IMR-90 (cell line): Measurements from ENCODE around the gene PSMD2. TPM values are rescaled to one million over a fixed set of nuclear protein-coding genes. Genes with fewer than 3 reads are reported as not detected.

ENCODE experiments used
- ATAC-seq: fragments of 200-7000 bp; cut with Tn5 transposase; 2 replicates; pipeline ENCODE4 v1.9.1; 2020; ENCODE audit warnings: low read depth, mild to moderate bottlenecking, moderate library complexity
- BruUV-seq: library from RNA; stranded (reverse); fragments of 400-500 nt; replicated peaks from 2 replicates; lab custom pipeline; 2021; lab: Mats Ljungman, UMichigan
- CTCF ChIA-PET: fragments of 300-600 bp; formaldehyde crosslinking; extraction: SDS; loops from one replicate; lab custom pipeline; 2021; ENCODE audit warnings: antibody characterized with exemption; lab: Yijun Ruan, JAX
- POLR2A ChIA-PET: fragments of 300-600 bp; sonication (Branson Sonifier 250); formaldehyde crosslinking; loops from one replicate; lab custom pipeline; 2022; ENCODE audit warnings: antibody characterized with exemption; ENCODE audit not compliant: unreplicated experiment; lab: Charles Lee
- DNase-seq: peaks from one replicate; pipeline ENCODE4 v3.0.0; 2013
- H2AFZ ChIP-seq: replicated peaks from 2 replicates; pipeline ENCODE3; 2013; ENCODE audit warnings: low read length, mild to moderate bottlenecking; ENCODE audit not compliant: poor library complexity
- H2AK5ac ChIP-seq: 2 replicates; pipeline ENCODE4 v1.6.1; 2013; ENCODE audit warnings: low read depth, low read length, inconsistent platforms
- H2AK9ac ChIP-seq: replicated peaks from 2 replicates; pipeline ENCODE3; 2013; ENCODE audit warnings: mild to moderate bottlenecking, low read depth, low read length, moderate library complexity; ENCODE audit not compliant: poor library complexity
- H2BK120ac ChIP-seq: 2 replicates; pipeline ENCODE4 v1.6.1; 2013; ENCODE audit warnings: low read depth, low read length, inconsistent platforms
- H2BK15ac ChIP-seq: 3 replicates; pipeline ENCODE4 v1.6.1; 2013; ENCODE audit warnings: low read depth, low read length, inconsistent platforms
- H2BK20ac ChIP-seq: 2 replicates; pipeline ENCODE4 v1.6.1; 2013; ENCODE audit warnings: low read depth, mild to moderate bottlenecking, inconsistent platforms, low read length, moderate library complexity
- H2BK5ac ChIP-seq: 2 replicates; pipeline ENCODE4 v1.6.1; 2013; ENCODE audit warnings: mild to moderate bottlenecking, low read depth, low read length, inconsistent platforms; ENCODE audit not compliant: poor library complexity, severe bottlenecking
- H3K14ac ChIP-seq: replicated peaks from 2 replicates; pipeline ENCODE4 v1.6.1; 2013; ENCODE audit warnings: low read depth, low read length, inconsistent platforms
- H3K18ac ChIP-seq: 2 replicates; pipeline ENCODE4 v1.6.1; 2013; ENCODE audit warnings: low read depth, low read length, control low read depth
- H3K23ac ChIP-seq: 2 replicates; pipeline ENCODE4 v1.6.1; 2013; ENCODE audit warnings: low read depth, low read length, inconsistent platforms
- H3K27ac ChIP-seq: 2 replicates; pipeline ENCODE4 v1.5.1; 2013; ENCODE audit warnings: mild to moderate bottlenecking, control low read depth, low read length; ENCODE audit not compliant: insufficient read depth
- H3K27me3 ChIP-seq: 2 replicates; pipeline ENCODE4 v1.6.1; 2013; ENCODE audit warnings: low read length; ENCODE audit not compliant: control insufficient read depth, insufficient read depth
- H3K36me3 ChIP-seq: 2 replicates; pipeline ENCODE4 v1.6.1; 2013; ENCODE audit warnings: low read length, mixed read lengths; ENCODE audit not compliant: control insufficient read depth, insufficient read depth
- H3K4ac ChIP-seq: 2 replicates; pipeline ENCODE4 v1.6.1; 2013; ENCODE audit warnings: low read depth, low read length, inconsistent platforms
- H3K4me1 ChIP-seq: 2 replicates; pipeline ENCODE4 v1.6.1; 2013; ENCODE audit warnings: low read length, mixed read lengths; ENCODE audit not compliant: control insufficient read depth, insufficient read depth
- H3K4me2 ChIP-seq: 2 replicates; pipeline ENCODE4 v1.6.1; 2013; ENCODE audit warnings: low read depth, mild to moderate bottlenecking, control low read depth, low read length, moderate library complexity
- H3K4me3 ChIP-seq: 2 replicates; pipeline ENCODE4 v1.5.1; 2013; ENCODE audit warnings: low read depth, mild to moderate bottlenecking, control low read depth, low read length, moderate library complexity; ENCODE audit not compliant: insufficient read depth
- H3K56ac ChIP-seq: 2 replicates; pipeline ENCODE4 v1.6.1; 2013; ENCODE audit warnings: low read length, inconsistent platforms; ENCODE audit not compliant: insufficient read depth; ENCODE audit errors: extremely low read depth
- H3K79me1 ChIP-seq, 2 experiments: 2 replicates each; pipeline ENCODE4 v1.6.1; 2013; ENCODE audit warnings: low read length in 2 of 2, inconsistent platforms in 1 of 2, low read depth in 1 of 2
- H3K9ac ChIP-seq: 2 replicates; pipeline ENCODE4 v1.6.1; 2013; ENCODE audit warnings: low read depth, low read length, control low read depth
- H3K9me1 ChIP-seq: 2 replicates; pipeline ENCODE4 v1.6.1; 2013; ENCODE audit warnings: low read length, inconsistent platforms; ENCODE audit not compliant: insufficient read depth
- H3K9me3 ChIP-seq: 2 replicates; pipeline ENCODE4 v1.6.1; 2013; ENCODE audit warnings: low read length; ENCODE audit not compliant: control insufficient read depth, insufficient read depth
- H4K20me1 ChIP-seq: 2 replicates; pipeline ENCODE4 v1.6.1; 2013; ENCODE audit warnings: low read length, inconsistent platforms; ENCODE audit not compliant: insufficient read depth
- H4K5ac ChIP-seq: 2 replicates; pipeline ENCODE4 v1.6.1; 2013; ENCODE audit warnings: mild to moderate bottlenecking, low read depth, low read length, control low read depth
- H4K8ac ChIP-seq, 2 experiments: 2 replicates each; pipeline ENCODE4 v1.6.1; 2013; ENCODE audit warnings: low read depth in 2 of 2, low read length in 2 of 2, control low read depth in 1 of 2, inconsistent platforms in 1 of 2
- H4K91ac ChIP-seq: 2 replicates; pipeline ENCODE4 v1.6.1; 2013; ENCODE audit warnings: low read depth, low read length, inconsistent platforms; ENCODE audit not compliant: insufficient read depth
- BHLHE40 ChIP-seq: fragments of 150-350 bp; IDR thresholded peaks from 2 replicates; pipeline ENCODE4 v1.6.1; 2016; ENCODE audit warnings: mild to moderate bottlenecking, low read depth, low read length
- CEBPB ChIP-seq: IDR thresholded peaks from 2 replicates; pipeline ENCODE4 v1.6.1; 2012; ENCODE audit warnings: low read depth, low read length, improper control_type of control experiment
- CHD1 ChIP-seq: IDR thresholded peaks from 2 replicates; pipeline ENCODE4 v1.6.1; 2012; ENCODE audit warnings: low read depth, low read length, improper control_type of control experiment
- FOS ChIP-seq: fragments of 150-350 bp; IDR thresholded peaks from 2 replicates; pipeline ENCODE4 v1.6.1; 2016; ENCODE audit warnings: low read depth, low read length
- MAFK ChIP-seq: IDR thresholded peaks from 2 replicates; pipeline ENCODE4 v1.6.1; 2012; ENCODE audit warnings: low read depth, low read length, improper control_type of control experiment
- MAZ ChIP-seq: IDR thresholded peaks from 2 replicates; pipeline ENCODE4 v1.6.1; 2012; ENCODE audit warnings: low read depth, mild to moderate bottlenecking, low read length, improper control_type of control experiment, moderate library complexity, borderline replicate concordance
- NFE2L2 ChIP-seq: fragments of 150-350 bp; IDR thresholded peaks from 2 replicates; pipeline ENCODE4 v1.6.1; 2016; ENCODE audit warnings: low read depth, mild to moderate bottlenecking, low read length
- RAD21 ChIP-seq: IDR thresholded peaks from 2 replicates; pipeline ENCODE4 v1.6.1; 2012; ENCODE audit warnings: low read length, improper control_type of control experiment
- RCOR1 ChIP-seq: IDR thresholded peaks from 2 replicates; pipeline ENCODE4 v1.6.1; 2012; ENCODE audit warnings: mild to moderate bottlenecking, low read length, improper control_type of control experiment; ENCODE audit not compliant: insufficient replicate concordance
- SMC3 ChIP-seq: fragments of 150-350 bp; IDR thresholded peaks from 2 replicates; pipeline ENCODE4 v1.6.1; 2016; ENCODE audit warnings: low read depth, mild to moderate bottlenecking, antibody characterized with exemption, low read length, moderate library complexity
- WGBS, 2 experiments: methylation state at CpG; one replicate each; pipeline versions ENCODE4 v1.1.5 to v1.1.7; 2013; ENCODE audit warnings: missing lambda C conversion rate in 2 of 2; ENCODE audit not compliant: insufficient read length in 1 of 2; ENCODE audit errors: extremely low coverage in 2 of 2; 5-methylcytosine and 5-hydroxymethylcytosine counted together
- dilution Hi-C: fragments of 300-500 bp; cut with HindIII; formaldehyde crosslinking; loops from one replicate; pipeline ENCODE4 v1.14.3; 2018; ENCODE audit warnings: low sequenced_read_pairs; ENCODE audit not compliant: unreplicated experiment
- in situ Hi-C: fragments of 300-500 bp; cut with MboI; formaldehyde crosslinking; loops from 3 replicates; pipeline ENCODE4 v1.14.3; 2019; ENCODE audit warnings: low sequenced_read_pairs, inconsistent platforms, mixed read lengths
- intact Hi-C: fragments of 100-400 bp; cut with micrococcal nuclease; formaldehyde crosslinking; loops from 2 replicates; pipeline ENCODE4 v1.10.0; 2022
- polyA plus RNA-seq, 3 experiments: library from polyadenylated mRNA; depleted of rRNA; stranded (reverse); fragments of >200 nt; gene quantifications; 2 replicates each; pipeline ENCODE4 v1.2.3, GENCODE V29; 2012; ENCODE audit warnings: low replicate concordance in 1 of 3
- total RNA-seq: library from RNA; depleted of rRNA; stranded (reverse); fragments of >200 nt; gene quantifications from 2 replicates; pipeline ENCODE4 v1.2.3, GENCODE V29; 2012
- TF ChIP-seq, protein P1 (sequence below): fragments of 150-350 bp; IDR thresholded peaks from 2 replicates; pipeline ENCODE4 v1.6.1; 2017; ENCODE audit warnings: mild to moderate bottlenecking, antibody characterized with exemption, low read length, low read depth

The PSMD2 gene
- total and polyA plus RNA-seq, 2 of the 4 experiments (the other 2 are of a cell fraction) = 514 to 872 TPM

DNA sequence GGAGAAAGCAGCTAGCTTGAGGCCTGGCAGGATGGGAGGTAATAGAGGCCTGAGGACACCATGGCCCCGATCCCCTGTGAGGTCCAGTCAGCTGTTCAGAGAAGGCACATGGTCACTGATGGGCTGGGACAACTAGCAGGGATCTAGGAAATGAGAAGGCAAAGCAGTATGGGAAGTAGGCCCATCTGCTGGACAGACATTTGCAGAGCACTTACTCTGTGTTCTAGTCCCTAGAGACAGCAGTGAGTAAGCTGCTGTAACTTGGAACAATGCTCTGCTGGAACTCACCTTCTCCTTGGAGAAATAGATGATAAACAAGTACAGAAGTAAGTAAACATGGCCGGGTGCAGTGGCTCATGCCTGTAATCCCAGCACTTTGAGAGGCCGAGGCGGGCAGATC, 16.1 kb upstream of the PSMD2 start:
- peaks cover 48% of the 10 kb centered on the region for H3K27me3 ChIP-seq
- H2AFZ ChIP-seq = no peak overlapping the region
- H3K9me3 ChIP-seq = peaks cover 3% of the 10 kb centered on the region
- no peaks in the 10 kb centered on the region for H3K36me3 ChIP-seq
- no peak overlapping the region for H2BK5ac ChIP-seq
- no peaks in the 10 kb centered on the region for H3K9me1 ChIP-seq
- H3K79me1 ChIP-seq = no peaks in the 10 kb centered on the region
- no peak overlapping the region for H3K4me2 ChIP-seq
- dilution Hi-C loops = no loop called here
- ATAC-seq (no peak), DNase-seq (no peak)
- CTCF ChIA-PET = interaction anchor here (0.6 kb wide), 1 partner anchor 467 kb away, joined by 4 read pairs; no protein-coding TSS in a partner anchor
- H3K4me1 ChIP-seq = no peaks in the 10 kb centered on the region
- no peak overlapping the region for H3K27ac ChIP-seq
- in situ Hi-C loops = loop anchor here (10.0 kb wide), 1 partner anchor 388 kb away; no protein-coding TSS in a partner anchor
- intact Hi-C loops = no loop called here
- no peak overlapping the region for H3K56ac ChIP-seq
- H3K14ac ChIP-seq = no peak overlapping the region
- no peaks in the 10 kb centered on the region for H4K20me1 ChIP-seq
- H4K5ac ChIP-seq = no peak overlapping the region
- H4K8ac ChIP-seq = no peak overlapping the region
- H3K23ac ChIP-seq = no peak overlapping the region
- TF ChIP-seq CHD1 (no peak), MAZ (no peak), MAFK (no peak), RAD21 (no peak), CEBPB (no peak), NFE2L2 (no peak), BHLHE40 (no peak), FOS (no peak), RCOR1 (no peak), SMC3 (no peak)
- TF ChIP-seq, protein P1, sequence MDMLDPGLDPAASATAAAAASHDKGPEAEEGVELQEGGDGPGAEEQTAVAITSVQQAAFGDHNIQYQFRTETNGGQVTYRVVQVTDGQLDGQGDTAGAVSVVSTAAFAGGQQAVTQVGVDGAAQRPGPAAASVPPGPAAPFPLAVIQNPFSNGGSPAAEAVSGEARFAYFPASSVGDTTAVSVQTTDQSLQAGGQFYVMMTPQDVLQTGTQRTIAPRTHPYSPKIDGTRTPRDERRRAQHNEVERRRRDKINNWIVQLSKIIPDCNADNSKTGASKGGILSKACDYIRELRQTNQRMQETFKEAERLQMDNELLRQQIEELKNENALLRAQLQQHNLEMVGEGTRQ = no peak
- no peak overlapping the region for H4K91ac ChIP-seq
- H3K4me3 ChIP-seq = no peak overlapping the region
- POLR2A ChIA-PET = interaction anchor here (0.5 kb wide), 1 partner anchor 257 kb away, joined by 11 read pairs; no protein-coding TSS in a partner anchor
- H3K4ac ChIP-seq = no peak overlapping the region
- no peak overlapping the region for H2BK15ac ChIP-seq
- WGBS, 2 experiments = 50% methylated on average over 1 of the region's 4 CpGs; no CpG with 5 or more reads in 1 of the 2 experiments
- no peak overlapping the region for H2BK20ac ChIP-seq
- H3K18ac ChIP-seq = no peak overlapping the region
- no peak overlapping the region for H3K9ac ChIP-seq
- BruUV-seq = no TSS peak
- H2AK9ac ChIP-seq = no peak overlapping the region
- H2AK5ac ChIP-seq = no peak overlapping the region
- H2BK120ac ChIP-seq = no peak overlapping the region
